Right lobe of liver (tissue), 4 donors: ENCODE results near the gene METTL1.

Experiments used
- CTCF ChIP-seq, 4 donors: fragments of 200-600 bp in 3 of 4; fragments of 450-650 bp in 1 of 4; IDR thresholded peaks; one replicate each; pipeline versions ENCODE4 v1.5.1 to v1.8.0; 2016 to 2022; ENCODE audit warnings: antibody characterized with exemption in 4 of 4, mild to moderate bottlenecking in 2 of 4
- POLR2A ChIP-seq: fragments of 450-650 bp; IDR thresholded peaks from one replicate; pipeline ENCODE4 v1.6.1; 2017; ENCODE audit warnings: antibody characterized with exemption, mild to moderate bottlenecking
- donor health status: DM: no; HTN: no; CAD: no.
- donor health status: DM: no; HTN: no; CAD: no.
- donor health status: DM: no; HTN: yes; CAD: no.

DNA sequence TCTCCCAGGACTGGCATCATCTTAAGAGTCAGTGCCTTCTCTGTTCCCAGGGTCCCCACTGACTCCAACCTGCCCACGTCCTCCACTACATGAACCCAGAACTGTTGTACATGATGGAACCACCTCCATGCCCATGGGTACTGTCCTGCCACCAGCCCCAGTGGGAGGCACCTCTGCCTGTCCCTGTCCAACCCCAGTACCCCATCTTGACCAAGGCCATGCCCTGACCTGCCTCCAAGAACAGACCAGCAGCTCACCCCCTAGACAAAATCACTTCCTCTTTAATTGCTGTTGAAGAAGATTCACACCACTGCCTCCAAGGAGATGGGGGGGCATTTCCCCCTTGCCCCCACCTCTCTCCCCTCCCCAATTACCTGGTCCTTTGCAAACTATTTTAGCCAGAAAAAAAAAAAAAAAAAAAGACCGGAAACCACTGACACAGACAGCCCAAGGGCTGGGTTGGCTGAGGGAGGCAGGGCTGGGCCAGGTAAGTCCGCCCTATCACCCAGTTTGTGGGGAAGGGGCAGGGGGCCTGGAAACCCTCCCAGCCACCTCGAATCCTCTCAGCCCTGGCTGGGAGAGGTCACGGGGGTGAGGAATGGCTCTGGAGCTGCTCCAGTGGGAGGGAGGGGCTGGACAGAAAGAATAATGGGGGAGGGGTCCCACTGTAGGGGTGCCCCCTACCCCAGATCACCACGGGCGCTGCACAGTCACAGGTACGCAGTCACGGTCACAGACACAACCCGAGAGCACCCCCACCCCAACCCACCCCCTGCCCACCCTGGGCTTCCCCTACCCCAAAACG lies 46.8 kb downstream of the METTL1 start:
- TF ChIP-seq POLR2A = no peak
- no peak for TF ChIP-seq CTCF (IDR thresholded peaks at IDR 0.05)
